K562 (cell line): Measurements from ENCODE around the gene AHCYL2. TPM values are rescaled to one million over a fixed set of nuclear protein-coding genes. Genes with fewer than 3 reads are reported as not detected.
A peak's percentile ranks its signal among the peaks of the same experiment; 100 is the strongest.

Experiments
- ATAC-seq: fragments of 200-7000 bp; cut with Tn5 transposase; 3 replicates; pipeline ENCODE4 v1.9.1; 2020; ENCODE audit warnings: moderate library complexity
- BruUV-seq: library from RNA; stranded (reverse); fragments of 400-500 nt; replicated peaks from 2 replicates; lab custom pipeline; 2021; lab: Mats Ljungman, UMichigan
- CTCF ChIA-PET: fragments of 300-600 bp; formaldehyde crosslinking; extraction: SDS; loops from one replicate; lab custom pipeline; 2021; ENCODE audit warnings: low intra/inter-chr PET ratio; lab: Yijun Ruan, JAX
- POLR2A ChIA-PET: fragments of 300-600, 350-650 bp; sonication (Branson Sonifier 250); formaldehyde crosslinking; extraction: SDS; loops from one replicate; lab custom pipeline; 2021; ENCODE audit warnings: antibody characterized with exemption, inconsistent platforms; lab: Yijun Ruan, JAX
- DNase-seq, 4 experiments: peaks; one replicate each; pipeline versions ENCODE4 v3.0.0 to v3.0.0-alpha.2; 2011 to 2018; ENCODE audit warnings: low spot score in 3 of 4, mixed read lengths in 3 of 4; ENCODE audit errors: extremely low read depth in 1 of 4
- FAIRE-seq: peaks from 2 replicates; lab custom pipeline; 2011; peaks lifted over from hg19 to GRCh38; lab: Jason Lieb, UNC
- H2AFZ ChIP-seq: 2 replicates; pipeline ENCODE4 v1.6.0; 2011; ENCODE audit warnings: low read depth, low read length, control low read depth, inconsistent platforms
- H3K27ac ChIP-seq: fragments of 200-600 bp; 3 replicates; pipeline ENCODE4 v1.8.0; 2011; ENCODE audit warnings: low read depth, mild to moderate bottlenecking, control low read depth, inconsistent platforms, low read length, moderate library complexity, mixed read lengths; ENCODE audit errors: extremely low read depth
- H3K27me3 ChIP-seq, 2 experiments: fragments of 300-600 bp in 1 of 2; 2 replicates in 1 of 2; 3 replicates in 1 of 2; pipeline versions ENCODE4 v1.6.0 to v1.8.0; 2011; ENCODE audit warnings: inconsistent platforms in 2 of 2, low read length in 2 of 2, mild to moderate bottlenecking in 1 of 2, mixed read lengths in 1 of 2, moderate library complexity in 1 of 2; ENCODE audit not compliant: control insufficient read depth in 2 of 2, insufficient read depth in 2 of 2
- H3K36me3 ChIP-seq: fragments of 300-600 bp; 3 replicates; pipeline ENCODE4 v1.8.0; 2011; ENCODE audit warnings: mild to moderate bottlenecking, low read length, inconsistent platforms; ENCODE audit not compliant: control insufficient read depth, insufficient read depth
- H3K4me1 ChIP-seq, 2 experiments: fragments of 200-600 bp in 1 of 2; replicated peaks in 1 of 2; 2 replicates in 1 of 2; 3 replicates in 1 of 2; pipeline versions ENCODE4 v1.5.1 to v1.8.0; 2011; ENCODE audit warnings: inconsistent platforms in 2 of 2, low read length in 2 of 2, mild to moderate bottlenecking in 1 of 2, mixed read lengths in 1 of 2, moderate library complexity in 1 of 2; ENCODE audit not compliant: control insufficient read depth in 2 of 2, insufficient read depth in 2 of 2
- H3K4me2 ChIP-seq: 2 replicates; pipeline ENCODE4 v1.6.1; 2011; ENCODE audit warnings: low read length, control low read depth, inconsistent platforms, mixed read lengths; ENCODE audit not compliant: insufficient read depth
- H3K4me3 ChIP-seq: fragments of 200-600 bp; sonication (generic), shearing (Covaris generic); 2 replicates; pipeline ENCODE4 v1.5.1; 2016; ENCODE audit warnings: control low read depth, inconsistent platforms
- H3K79me2 ChIP-seq: fragments of 200-600 bp; 3 replicates; pipeline ENCODE4 v1.8.0; 2011; ENCODE audit warnings: low read length, inconsistent platforms; ENCODE audit not compliant: control insufficient read depth, insufficient read depth
- H3K9ac ChIP-seq, 2 experiments: 2 replicates each; pipeline versions ENCODE4 v1.6.0 to v1.6.1; 2011; ENCODE audit warnings: low read depth in 2 of 2, low read length in 2 of 2, control low read depth in 1 of 2, inconsistent platforms in 1 of 2, mild to moderate bottlenecking in 1 of 2, mixed read lengths in 1 of 2; ENCODE audit not compliant: insufficient read depth in 1 of 2
- H3K9me1 ChIP-seq: one replicate; pipeline ENCODE4 v1.6.0; 2011; ENCODE audit warnings: inconsistent platforms, mild to moderate bottlenecking, low read length, moderate library complexity; ENCODE audit not compliant: control insufficient read depth, insufficient read depth
- H3K9me3 ChIP-seq: replicated peaks from 2 replicates; pipeline ENCODE4 v1.5.1; 2011; ENCODE audit warnings: low read depth, low read length, inconsistent platforms; ENCODE audit not compliant: control insufficient read depth, insufficient read depth
- H4K20me1 ChIP-seq: replicated peaks from 2 replicates; pipeline ENCODE4 v1.6.1; 2011; ENCODE audit warnings: low read length, inconsistent platforms, mixed read lengths; ENCODE audit not compliant: control insufficient read depth, insufficient read depth
- ATF4 ChIP-seq: fragments of 450-650 bp; formaldehyde crosslinking; IDR thresholded peaks from 2 replicates; pipeline ENCODE4 v1.4.0; 2022; ENCODE audit warnings: mild to moderate bottlenecking, moderate library complexity
- CBFA2T2 ChIP-seq: fragments of 450-650 bp; conservative IDR thresholded peaks from 2 replicates; pipeline ENCODE4 v1.6.1; 2017; ENCODE audit warnings: mild to moderate bottlenecking
- CBFA2T3 ChIP-seq: fragments of 450-650 bp; IDR thresholded peaks from 2 replicates; pipeline ENCODE4 v1.6.1; 2017
- CGGBP1 ChIP-seq: fragments of 250-450 bp; sonication (Bioruptor Pico); IDR thresholded peaks from 2 replicates; pipeline ENCODE4 v1.9.0; 2021; ENCODE audit warnings: mild to moderate bottlenecking
- DEAF1 ChIP-seq: fragments of 450-650 bp; formaldehyde crosslinking; IDR thresholded peaks from 2 replicates; pipeline ENCODE4 v1.4.0; 2020; ENCODE audit warnings: mild to moderate bottlenecking, moderate library complexity
- FOSL1 ChIP-seq: fragments of 200-800 bp; sonication (Bioruptor generic); conservative IDR thresholded peaks from 2 replicates; pipeline ENCODE4 v1.6.1; 2016; ENCODE audit warnings: missing genetic modification characterization, missing compliant biosample characterization
- HDAC8 ChIP-seq: fragments of 450-650 bp; IDR thresholded peaks from 2 replicates; pipeline ENCODE4 v1.6.1; 2016; ENCODE audit warnings: mild to moderate bottlenecking, missing genetic modification characterization, moderate library complexity, missing compliant biosample characterization
- NEUROD1 ChIP-seq: fragments of 150-350 bp; IDR thresholded peaks from 2 replicates; pipeline ENCODE4 v1.6.1; 2014; ENCODE audit warnings: borderline replicate concordance, low read length, low read depth; ENCODE audit not compliant: partially characterized antibody
- NFXL1 ChIP-seq: fragments of 450-650 bp; formaldehyde crosslinking; IDR thresholded peaks from 2 replicates; pipeline ENCODE4 v1.4.0; 2021; ENCODE audit warnings: mild to moderate bottlenecking
- NR2C2 ChIP-seq, 2 experiments: fragments of 200-800 bp in 1 of 2; sonication (Bioruptor generic) in 1 of 2; sonication (generic) in 1 of 2; formaldehyde crosslinking in 1 of 2; IDR thresholded peaks; 2 replicates each; pipeline versions ENCODE4 v1.6.1 to v1.8.0; 2016 to 2022; ENCODE audit warnings: mild to moderate bottlenecking in 1 of 2, missing compliant biosample characterization in 1 of 2, missing genetic modification characterization in 1 of 2, missing genetic modification reagents in 1 of 2
- PHB ChIP-seq: fragments of 250-450 bp; sonication (Bioruptor Pico); IDR thresholded peaks from 2 replicates; pipeline ENCODE4 v1.5.0; 2021
- PRPF4 ChIP-seq: fragments of 200-400 bp; formaldehyde crosslinking; IDR thresholded peaks from one replicate; pipeline ENCODE4 v1.6.1; 2017; ENCODE audit warnings: low read length, low read depth, mild to moderate bottlenecking; ENCODE audit not compliant: insufficient read depth, poor library complexity, severe bottlenecking
- RBFOX2 ChIP-seq: fragments of 200-400 bp; formaldehyde crosslinking; IDR thresholded peaks from 2 replicates; pipeline ENCODE4 v1.6.1; 2017; ENCODE audit warnings: low read depth, mild to moderate bottlenecking, low read length, moderate library complexity
- RBM25 ChIP-seq: fragments of 200-400 bp; formaldehyde crosslinking; IDR thresholded peaks from 2 replicates; pipeline ENCODE4 v1.6.1; 2018; ENCODE audit warnings: low read length, low read depth, moderate library complexity; ENCODE audit not compliant: severe bottlenecking
- RHOXF2B ChIP-seq: fragments of 250-450 bp; sonication (Bioruptor Pico); conservative IDR thresholded peaks from 2 replicates; pipeline ENCODE4 v1.5.1; 2021
- STAT5A ChIP-seq: IDR thresholded peaks from 2 replicates; pipeline ENCODE4 v1.6.1; 2012; ENCODE audit warnings: low read length, inconsistent platforms, borderline replicate concordance
- ZNF140 ChIP-seq: fragments of 250-450 bp; sonication (Bioruptor Pico); IDR thresholded peaks from 2 replicates; pipeline ENCODE4 v1.8.0; 2021; ENCODE audit warnings: moderate library complexity, mild to moderate bottlenecking, inconsistent platforms
- ZNF41 ChIP-seq: fragments of 250-450 bp; sonication (Bioruptor Pico); conservative IDR thresholded peaks from 2 replicates; pipeline ENCODE4 v1.4.0; 2020; ENCODE audit warnings: mild to moderate bottlenecking
- ZNF740 ChIP-seq, 3 experiments: fragments of 200-800 bp in 1 of 3; sonication (Bioruptor generic) in 1 of 3; sonication (generic) in 1 of 3; formaldehyde crosslinking in 1 of 3; IDR thresholded peaks; 2 replicates each; pipeline versions ENCODE4 v1.6.1 to v1.8.0; 2016 to 2022; ENCODE audit warnings: mild to moderate bottlenecking in 2 of 3, missing compliant biosample characterization in 2 of 3, missing genetic modification characterization in 2 of 3, missing genetic modification reagents in 1 of 3
- WGBS: fragments of 100-300 bp; shearing (Covaris generic); methylation state at CpG from one replicate; pipeline ENCODE4 v1.1.6; 2016; ENCODE audit warnings: low coverage, mixed read lengths; ENCODE audit not compliant: insufficient coverage; ENCODE audit errors: missing lambda C conversion rate; 5-methylcytosine and 5-hydroxymethylcytosine counted together
- in situ Hi-C: fragments of 300-500 bp; cut with MboI; formaldehyde crosslinking; loops from 4 replicates; pipeline ENCODE4 v1.15.0; 2018; ENCODE audit warnings: inconsistent platforms, mixed read lengths
- intact Hi-C: fragments of 100-400 bp; cut with micrococcal nuclease; formaldehyde crosslinking; loops from 2 replicates; pipeline ENCODE4 v1.14.2; 2022
- polyA plus RNA-seq, 8 experiments: library from polyadenylated mRNA; depleted of rRNA in 4 of 8; stranded (reverse) in 5 of 8; unstranded in 3 of 8; fragments of >200 nt; fragmentation: Nextera tagmentation in 2 of 8; fragmentation: Illumina TruSeq in 1 of 8; extraction: Ambion mirVana in 2 of 8; extraction: Trizol in 1 of 8; gene quantifications; 2 replicates each; pipeline versions ENCODE4 v1.2.1 to v1.2.3, GENCODE V29; 2011 to 2014; ENCODE audit warnings: inconsistent platforms in 1 of 8, missing spikeins in 1 of 8
- total RNA-seq, 7 experiments: library from RNA; depleted of rRNA in 6 of 7; stranded (reverse); fragments of >200 nt in 6 of 7; fragmentation: Illumina TruSeq in 2 of 7; extraction: Trizol in 2 of 7; gene quantifications; 2 replicates each; pipeline versions ENCODE4 v1.2.1 to v1.2.3, GENCODE V29; 2011 to 2021; ENCODE audit warnings: low replicate concordance in 1 of 7

Gene AHCYL2
- total and polyA plus RNA-seq, 9 of the 15 experiments (the other 6 are each of a cell fraction or from before 2014, with no cell fraction given): 0.93 to 10.5 (median 5.2) TPM

- peaks cover 44 to 63% of the 10 kb centered on the region in 2 experiments for H3K4me1 ChIP-seq
- H3K9me3 ChIP-seq: no peaks in the 10 kb centered on the region
- DNase-seq: peak in 1 of 4 experiments; percentile 37
- FAIRE-seq: no peak
- peaks cover 27% of the 10 kb centered on the region for H3K36me3 ChIP-seq
- ATAC-seq: no peak
- in situ Hi-C loops: no loop called here
- BruUV-seq: no TSS peak
- H3K27me3 ChIP-seq: no peaks in the 10 kb centered on the region
- peaks cover 56% of the 10 kb centered on the region for H3K79me2 ChIP-seq
- H2AFZ ChIP-seq: no peak overlapping the region
- ChIA-PET CTCF (no interaction called here), POLR2A (interaction anchor here (0.6 to 4.8 kb wide), 9 partner anchors 10 to 469 kb away, joined by 3 to 44 read pairs (median 4); no protein-coding TSS in a partner anchor)
- H3K9ac ChIP-seq: peak overlapping the region; percentile 75 to 99
- 14% methylated on average over 2 of the region's 2 CpGs for WGBS
- intact Hi-C loops: loop anchor here (1.0 to 5.0 kb wide), 2 partner anchors 34 to 522 kb away; no protein-coding TSS in a partner anchor
- peak overlapping the region; percentile 86 for H3K4me2 ChIP-seq
- H3K4me3 ChIP-seq: peak overlapping the region; percentile 60
- no peaks in the 10 kb centered on the region for H4K20me1 ChIP-seq
- H3K27ac ChIP-seq: peak overlapping the region; percentile 67
- H3K9me1 ChIP-seq: no peaks in the 10 kb centered on the region
- TF ChIP-seq ZNF41 (CRISPR knock-in tag) (no peak), RBFOX2 (no peak), RHOXF2B (no peak), RBM25 (peak; percentile 81), ZNF140 (no peak), FOSL1 (tag) (0 out of 2 replicates have a peak, but pooled peaks have one; percentile 1), DEAF1 (CRISPR knock-in tag) (peak; percentile 21; the same call in 1 of the 2 replicates), CBFA2T3 (no peak), NR2C2 (CRISPR knock-in tag; IDR thresholded peaks at IDR 0.05) (peak; percentile 59; the same call in 1 of the 2 replicates), NR2C2 (tag; IDR thresholded peaks at IDR 0.05) (no peak), STAT5A (no peak), PRPF4 (no peak), ATF4 (CRISPR knock-in tag) (peak; percentile 4; the same call in 1 of the 2 replicates), NFXL1 (CRISPR knock-in tag) (no peak), PHB (CRISPR knock-in tag) (no peak), HDAC8 (tag) (no peak), NEUROD1 (peak; percentile 2), CGGBP1 (no peak), CBFA2T2 (peak; percentile 1; the same call in 1 of the 2 replicates), ZNF740 (CRISPR knock-in tag; IDR thresholded peaks at IDR 0.05) (no peak), ZNF740 (tag; IDR thresholded peaks at IDR 0.05) (no peak)
Observed at GRCh38 chr7:129435414-129435829, 210.6 kb downstream of the AHCYL2 start.
